Glutamatergic neuron (in vitro differentiated cells): ENCODE measurements around the gene OVCA2. TPM values are rescaled to one million over a fixed set of nuclear protein-coding genes. Genes with fewer than 3 reads are reported as not detected.

ENCODE experiments used
- DNase-seq: peaks from one replicate; pipeline ENCODE4 v3.0.0; 2022
- H3K27ac Mint-ChIP-seq: one replicate; pipeline ENCODE4 v1.8.0; 2020; ENCODE audit warnings: mild to moderate bottlenecking, mixed read lengths, inconsistent platforms; ENCODE audit not compliant: unreplicated experiment
- H3K27me3 Mint-ChIP-seq: one replicate; pipeline ENCODE4 v1.8.0; 2020; ENCODE audit warnings: mild to moderate bottlenecking, moderate library complexity, mixed read lengths, inconsistent platforms; ENCODE audit not compliant: unreplicated experiment
- H3K36me3 Mint-ChIP-seq: one replicate; pipeline ENCODE4 v1.8.0; 2020; ENCODE audit warnings: mild to moderate bottlenecking, mixed read lengths, inconsistent platforms; ENCODE audit not compliant: unreplicated experiment
- H3K4me1 Mint-ChIP-seq: one replicate; pipeline ENCODE4 v1.8.0; 2020; ENCODE audit warnings: mild to moderate bottlenecking, low read depth, mixed read lengths, inconsistent platforms; ENCODE audit not compliant: unreplicated experiment
- H3K4me3 Mint-ChIP-seq: one replicate; pipeline ENCODE4 v1.8.0; 2020; ENCODE audit warnings: mild to moderate bottlenecking, mixed read lengths, inconsistent platforms; ENCODE audit not compliant: unreplicated experiment
- H3K9me3 Mint-ChIP-seq: one replicate; pipeline ENCODE4 v1.8.0; 2020; ENCODE audit warnings: mild to moderate bottlenecking, moderate library complexity, mixed read lengths, inconsistent platforms; ENCODE audit not compliant: unreplicated experiment
- total RNA-seq: library from RNA; stranded (reverse); fragmentation: NEBNext Ultra II Directional; extraction: Animal tissue kit (Norgen Biotek cat#: 25700); gene quantifications from one replicate; pipeline ENCODE4 v1.2.1, GENCODE V29; 2021; ENCODE audit not compliant: unreplicated experiment
- TF ChIP-seq, protein P1 (sequence below): fragments of 200-600 bp; sonication (generic); IDR thresholded peaks from one replicate; pipeline ENCODE4 v1.5.0; 2021; ENCODE audit not compliant: partially characterized antibody, unreplicated experiment

The OVCA2 gene
- total RNA-seq, 1 donor from 2014 or later, result 16.3 TPM

DNA sequence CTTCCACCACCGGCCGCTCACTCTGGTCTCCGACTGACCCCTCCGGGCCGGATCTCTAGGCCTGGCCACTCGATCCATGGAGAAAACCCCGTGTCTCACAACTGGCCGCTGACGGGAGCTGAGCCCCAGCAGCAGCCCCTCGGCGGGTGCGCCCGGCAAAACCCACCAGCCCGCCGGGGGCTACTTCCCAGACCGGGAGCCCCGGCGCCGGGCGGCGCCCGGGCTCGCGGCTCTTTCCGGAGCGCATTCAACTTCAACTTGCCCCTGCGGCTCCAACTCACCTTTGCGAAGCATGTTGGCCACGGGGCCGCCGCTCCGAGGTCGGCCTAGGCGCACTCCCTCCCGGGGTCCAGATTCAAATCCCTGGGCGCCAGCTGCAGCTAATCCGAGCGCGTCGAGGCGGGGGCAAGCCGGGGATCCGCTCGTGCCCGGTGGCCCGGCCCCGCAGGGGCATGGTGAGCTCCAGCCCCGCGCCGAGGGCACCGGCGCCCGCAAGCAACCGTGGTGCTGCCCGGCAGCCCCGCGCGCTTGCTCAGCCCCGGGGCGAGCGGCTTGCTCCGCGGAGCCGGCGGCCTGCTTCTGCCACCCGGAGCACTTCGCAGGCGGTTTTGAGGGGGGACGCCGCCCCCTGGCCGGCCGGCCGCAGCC lies 17.1 kb upstream of the OVCA2 start:
- peak; percentile 54 for DNase-seq
- Mint-ChIP-seq H3K4me1 (peaks cover 20% of the 10 kb centered on the region), H3K27ac (no peak overlapping the region), H3K9me3 (peaks cover 10% of the 10 kb centered on the region), H3K27me3 (peaks cover 14% of the 10 kb centered on the region), H3K4me3 (peak overlapping the region; percentile 92), H3K36me3 (no peaks in the 10 kb centered on the region)
- TF ChIP-seq, protein P1, sequence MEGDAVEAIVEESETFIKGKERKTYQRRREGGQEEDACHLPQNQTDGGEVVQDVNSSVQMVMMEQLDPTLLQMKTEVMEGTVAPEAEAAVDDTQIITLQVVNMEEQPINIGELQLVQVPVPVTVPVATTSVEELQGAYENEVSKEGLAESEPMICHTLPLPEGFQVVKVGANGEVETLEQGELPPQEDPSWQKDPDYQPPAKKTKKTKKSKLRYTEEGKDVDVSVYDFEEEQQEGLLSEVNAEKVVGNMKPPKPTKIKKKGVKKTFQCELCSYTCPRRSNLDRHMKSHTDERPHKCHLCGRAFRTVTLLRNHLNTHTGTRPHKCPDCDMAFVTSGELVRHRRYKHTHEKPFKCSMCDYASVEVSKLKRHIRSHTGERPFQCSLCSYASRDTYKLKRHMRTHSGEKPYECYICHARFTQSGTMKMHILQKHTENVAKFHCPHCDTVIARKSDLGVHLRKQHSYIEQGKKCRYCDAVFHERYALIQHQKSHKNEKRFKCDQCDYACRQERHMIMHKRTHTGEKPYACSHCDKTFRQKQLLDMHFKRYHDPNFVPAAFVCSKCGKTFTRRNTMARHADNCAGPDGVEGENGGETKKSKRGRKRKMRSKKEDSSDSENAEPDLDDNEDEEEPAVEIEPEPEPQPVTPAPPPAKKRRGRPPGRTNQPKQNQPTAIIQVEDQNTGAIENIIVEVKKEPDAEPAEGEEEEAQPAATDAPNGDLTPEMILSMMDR, result no peak

DNA sequence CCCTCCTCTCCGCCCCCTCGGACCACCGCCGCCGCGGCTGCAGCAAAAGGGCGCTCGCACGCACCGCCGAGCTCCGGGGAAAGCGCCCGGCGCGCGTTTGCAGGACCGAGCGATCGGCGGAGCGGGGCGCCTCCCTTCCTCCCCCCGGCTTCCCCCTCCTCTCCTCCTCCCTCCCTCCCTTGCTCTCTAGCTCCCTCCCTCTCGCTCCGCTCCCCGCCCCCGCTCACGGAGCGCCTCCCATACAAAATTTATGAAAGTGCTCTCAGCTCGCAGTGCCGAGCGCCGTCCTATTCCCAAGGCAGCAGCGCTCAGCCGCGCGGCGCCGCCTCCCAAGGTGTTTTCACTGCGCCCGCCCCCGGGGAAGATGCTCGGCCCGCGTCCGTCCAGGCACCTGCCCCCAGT lies 16.6 kb upstream of the OVCA2 start, which contains the start of gene RTN4RL1:
TSS of gene RTN4RL1 (minus strand) at position 115 of the 402 bp plus-strand sequence. CDS start 469 bp downstream, outside the sequence.
- Mint-ChIP-seq H3K4me3 (peak within 1 kb of the TSS; percentile 92), H3K9me3 (peaks cover 8% of the 10 kb centered on the region), H3K4me1 (peaks cover 15% of the 10 kb centered on the region), H3K36me3 (no peaks in the 10 kb centered on the region), H3K27me3 (peaks cover 12% of the 10 kb centered on the region), H3K27ac (peak within 1 kb of the TSS; percentile 59)
- TF ChIP-seq, protein P1, result no peak
- DNase-seq, result peak; percentile 90

DNA sequence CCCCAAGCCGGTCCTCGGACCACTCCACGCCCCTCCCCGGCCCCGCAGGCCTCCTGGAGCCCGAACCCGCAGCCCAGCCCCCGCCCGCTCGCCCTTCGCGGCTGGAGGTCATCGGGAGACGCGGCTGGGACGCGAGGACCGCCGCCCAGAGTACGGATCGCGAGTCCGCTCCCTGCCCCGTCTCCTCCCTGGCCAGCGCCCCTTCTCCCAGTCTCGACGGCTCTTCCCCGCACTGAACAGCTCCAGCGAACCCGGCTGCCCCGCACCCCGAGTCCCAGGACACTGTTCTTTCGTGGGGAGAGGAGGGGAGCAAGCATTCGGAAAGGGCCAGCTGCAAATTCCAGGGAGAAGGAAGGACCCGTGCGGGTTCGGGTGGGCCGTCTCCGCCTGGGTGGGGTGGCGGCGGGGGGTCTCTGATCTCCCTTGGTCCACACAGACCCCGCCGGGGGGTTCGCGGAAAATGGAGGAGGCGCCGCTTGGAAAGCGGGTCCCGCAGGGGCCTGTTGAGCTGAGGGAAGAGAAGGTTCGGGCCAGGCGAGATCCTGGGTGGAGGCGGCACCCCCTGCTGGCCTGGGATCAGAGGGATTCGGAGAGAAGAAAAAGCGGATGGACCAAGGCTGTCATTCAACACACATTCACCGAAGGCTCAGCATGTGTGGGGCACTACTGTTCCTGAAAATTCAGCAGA lies 16.1 kb upstream of the OVCA2 start:
- Mint-ChIP-seq H3K4me3 (peak overlapping the region; percentile 85), H3K27me3 (peaks cover 9% of the 10 kb centered on the region), H3K36me3 (no peaks in the 10 kb centered on the region), H3K27ac (peak overlapping the region; percentile 7), H3K9me3 (peaks cover 6% of the 10 kb centered on the region), H3K4me1 (peaks cover 13% of the 10 kb centered on the region)
- DNase-seq, result peak; percentile 90
- TF ChIP-seq, protein P1, result peak; percentile 73

DNA sequence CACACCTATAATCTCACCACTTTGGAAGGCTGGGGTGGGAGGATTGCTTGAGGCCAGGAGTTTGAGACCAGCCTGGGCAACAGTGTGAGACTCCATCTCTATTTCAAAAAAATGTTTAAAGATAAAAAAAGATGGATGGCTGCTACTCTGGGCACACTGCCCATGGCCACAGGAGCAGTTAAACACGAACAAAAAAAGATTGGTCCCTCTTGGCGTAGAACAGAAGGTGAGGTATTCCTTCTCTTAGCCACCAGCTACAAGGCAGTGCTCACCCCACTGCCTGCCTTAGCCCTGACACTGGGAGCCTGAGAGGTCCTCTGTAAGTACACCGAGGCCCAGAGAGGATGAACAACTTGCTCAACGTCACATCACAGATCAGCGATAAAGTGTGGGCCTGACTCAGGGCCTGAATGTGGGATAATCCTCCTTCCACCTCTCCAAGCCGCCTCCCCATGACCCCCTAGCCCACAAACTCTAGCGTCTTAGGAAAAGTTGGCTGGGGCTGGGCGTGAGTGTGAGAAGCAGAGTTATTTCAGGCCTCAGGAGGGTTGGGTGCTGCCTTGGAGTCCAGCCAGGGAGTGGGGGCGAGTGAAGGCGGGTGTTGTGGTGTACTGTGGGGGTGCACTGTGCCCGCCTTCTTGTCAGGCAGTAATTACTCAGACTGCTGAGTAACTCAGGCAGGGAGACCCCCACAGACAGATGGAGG lies 14.1 kb upstream of the OVCA2 start:
- Mint-ChIP-seq H3K27me3 (peaks cover 9% of the 10 kb centered on the region), H3K4me3 (peak overlapping the region; percentile 32), H3K36me3 (no peaks in the 10 kb centered on the region), H3K27ac (no peak overlapping the region), H3K9me3 (peaks cover 4% of the 10 kb centered on the region), H3K4me1 (peaks cover 10% of the 10 kb centered on the region)
- DNase-seq, result no peak
- TF ChIP-seq, protein P1, result no peak
